Measurements from ENCODE around the gene FEZF1.

FEZF1 gene

DNA sequence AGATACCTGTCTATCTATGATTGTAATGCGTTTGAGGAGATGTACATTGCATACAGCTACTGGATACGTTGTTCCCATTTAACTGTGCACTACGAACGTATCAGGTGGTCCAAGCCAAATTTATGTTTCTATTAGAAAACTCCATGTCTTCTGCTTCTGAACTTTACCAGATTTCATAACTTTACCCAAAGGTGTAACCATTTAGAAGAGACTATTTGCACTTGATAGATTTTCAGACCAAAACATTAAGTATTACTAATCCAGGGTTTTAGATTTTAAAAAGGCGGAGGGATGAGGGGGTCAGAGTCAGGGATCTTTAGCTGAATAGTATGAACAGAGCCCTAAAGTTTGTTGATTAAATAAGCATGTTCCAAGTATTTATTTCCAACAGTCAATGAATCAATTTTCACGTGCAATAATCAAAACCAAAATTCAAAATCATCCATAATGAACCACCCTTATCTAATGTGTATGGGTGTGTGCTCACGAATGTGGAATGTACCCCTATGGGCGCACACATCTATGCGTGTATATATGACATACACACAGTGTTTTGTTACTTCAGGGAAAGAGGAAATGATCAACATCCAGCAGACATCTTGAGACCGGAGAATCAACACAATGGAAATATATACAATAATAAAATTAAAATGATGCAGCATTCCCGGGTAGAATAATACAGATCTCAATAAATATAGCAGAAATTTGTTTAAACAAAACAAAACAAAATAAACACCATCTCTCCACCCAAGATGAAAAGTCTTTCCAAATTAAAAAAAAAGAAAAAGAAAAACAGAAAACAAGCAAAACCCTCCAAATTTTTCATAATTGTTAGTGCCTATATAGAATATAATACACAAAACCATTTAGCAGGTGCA lies 3.4 kb downstream of the FEZF1 start:
- Mint-ChIP-seq H3K27me3 (ENCODE audit: low read depth) (peaks cover 100% of the 10 kb centered on the region), H3K9me3 (no peaks in the 10 kb centered on the region), H3K27ac (no peak overlapping the region), H3K4me3 (no peak overlapping the region), H3K4me1 (peaks cover 37% of the 10 kb centered on the region), H3K36me3 (ENCODE audit: low read depth) (no peaks in the 10 kb centered on the region)
- TF ChIP-seq, protein P1, sequence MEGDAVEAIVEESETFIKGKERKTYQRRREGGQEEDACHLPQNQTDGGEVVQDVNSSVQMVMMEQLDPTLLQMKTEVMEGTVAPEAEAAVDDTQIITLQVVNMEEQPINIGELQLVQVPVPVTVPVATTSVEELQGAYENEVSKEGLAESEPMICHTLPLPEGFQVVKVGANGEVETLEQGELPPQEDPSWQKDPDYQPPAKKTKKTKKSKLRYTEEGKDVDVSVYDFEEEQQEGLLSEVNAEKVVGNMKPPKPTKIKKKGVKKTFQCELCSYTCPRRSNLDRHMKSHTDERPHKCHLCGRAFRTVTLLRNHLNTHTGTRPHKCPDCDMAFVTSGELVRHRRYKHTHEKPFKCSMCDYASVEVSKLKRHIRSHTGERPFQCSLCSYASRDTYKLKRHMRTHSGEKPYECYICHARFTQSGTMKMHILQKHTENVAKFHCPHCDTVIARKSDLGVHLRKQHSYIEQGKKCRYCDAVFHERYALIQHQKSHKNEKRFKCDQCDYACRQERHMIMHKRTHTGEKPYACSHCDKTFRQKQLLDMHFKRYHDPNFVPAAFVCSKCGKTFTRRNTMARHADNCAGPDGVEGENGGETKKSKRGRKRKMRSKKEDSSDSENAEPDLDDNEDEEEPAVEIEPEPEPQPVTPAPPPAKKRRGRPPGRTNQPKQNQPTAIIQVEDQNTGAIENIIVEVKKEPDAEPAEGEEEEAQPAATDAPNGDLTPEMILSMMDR (IDR thresholded peaks at IDR 0.05; ENCODE audit: unreplicated experiment in 3 of 3): no peak

DNA sequence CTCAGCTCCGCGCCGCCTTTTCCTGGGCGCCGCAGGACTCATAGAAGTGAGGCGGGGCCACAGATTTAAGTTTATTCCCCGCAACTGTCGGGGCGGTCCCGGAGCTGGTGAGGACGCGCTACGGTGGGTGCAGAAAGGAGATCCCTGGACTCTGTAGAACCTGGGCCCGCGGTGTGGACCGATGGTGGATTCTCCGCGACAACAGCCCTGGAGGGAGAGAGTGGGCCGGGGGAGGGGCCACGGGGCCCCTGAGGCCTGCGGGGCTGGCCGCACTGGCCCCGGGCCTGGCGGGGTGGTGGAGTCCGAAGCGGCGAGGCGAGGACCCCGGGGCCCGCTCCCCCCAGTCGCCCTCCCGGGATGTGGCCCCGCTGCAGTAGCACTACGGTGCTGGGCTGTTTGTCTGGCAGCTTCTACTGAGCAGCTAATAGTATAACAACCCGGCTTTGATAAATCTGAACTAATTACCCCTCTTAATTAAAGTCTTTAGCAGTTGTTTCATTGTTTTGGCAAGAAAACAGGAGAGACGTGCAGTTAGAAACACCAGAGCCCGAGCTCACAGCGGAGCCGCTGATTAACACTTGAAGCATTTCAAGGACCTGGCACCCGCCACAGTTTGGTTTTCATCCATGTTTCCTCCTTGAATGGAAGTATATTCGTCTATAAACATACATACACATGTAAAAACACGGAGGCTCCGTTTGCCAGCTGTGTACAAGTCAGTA lies 4.2 kb downstream of the FEZF1 start:
- TF ChIP-seq, protein P1 (IDR thresholded peaks at IDR 0.05; ENCODE audit: unreplicated experiment in 3 of 3): no peak
- Mint-ChIP-seq H3K4me3 (peak overlapping the region; percentile 55 to 74 (median 70)), H3K4me1 (peaks cover 28% of the 10 kb centered on the region)

DNA sequence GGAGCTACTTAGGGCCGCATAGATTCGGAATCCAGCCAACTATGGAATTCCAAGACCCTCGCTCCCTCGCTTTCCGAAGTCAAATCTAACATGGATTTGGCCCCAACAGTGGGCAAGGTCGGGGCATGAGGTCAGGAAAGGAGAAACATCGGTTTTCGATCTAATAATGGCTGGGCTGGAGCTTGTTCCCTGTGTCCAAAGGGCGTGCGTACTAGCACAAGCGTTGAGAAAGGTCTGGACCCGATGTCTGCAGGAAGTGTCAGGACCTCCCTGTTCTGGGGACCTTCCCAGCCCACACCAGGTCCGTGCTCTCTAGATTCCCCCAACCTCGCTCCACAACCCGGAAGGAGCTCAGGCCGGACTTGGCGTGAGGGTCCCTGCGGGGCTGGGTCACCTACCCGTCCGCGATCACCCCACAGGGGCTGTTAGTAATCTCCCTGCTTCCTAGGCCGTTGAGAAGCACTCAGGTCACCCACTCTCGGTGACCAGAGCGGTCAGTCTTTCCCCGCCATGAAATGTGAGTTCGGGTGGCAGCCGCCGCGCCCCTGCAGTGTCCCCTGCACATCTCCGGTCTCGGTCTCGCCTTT lies 4.8 kb downstream of the FEZF1 start:
- H3K4me3 Mint-ChIP-seq: peak overlapping the region; percentile 48 to 74 (median 70)
- H3K36me3 Mint-ChIP-seq (ENCODE audit: low read depth): no peaks in the 10 kb centered on the region
- H3K27me3 Mint-ChIP-seq (ENCODE audit: low read depth): peaks cover 100% of the 10 kb centered on the region
- no peak overlapping the region for H3K27ac Mint-ChIP-seq
- H3K4me1 Mint-ChIP-seq: peaks cover 22% of the 10 kb centered on the region
- TF ChIP-seq, protein P1 (IDR thresholded peaks at IDR 0.05; ENCODE audit: unreplicated experiment in 3 of 3): no peak
- no peaks in the 10 kb centered on the region for H3K9me3 Mint-ChIP-seq

More for the DNA sequence above, 4.2 kb downstream of the FEZF1 start:
- Mint-ChIP-seq H3K36me3 (ENCODE audit: low read depth) (no peaks in the 10 kb centered on the region), H3K27me3 (ENCODE audit: low read depth) (peaks cover 100% of the 10 kb centered on the region), H3K27ac (no peak overlapping the region), H3K9me3 (no peaks in the 10 kb centered on the region)

DNA sequence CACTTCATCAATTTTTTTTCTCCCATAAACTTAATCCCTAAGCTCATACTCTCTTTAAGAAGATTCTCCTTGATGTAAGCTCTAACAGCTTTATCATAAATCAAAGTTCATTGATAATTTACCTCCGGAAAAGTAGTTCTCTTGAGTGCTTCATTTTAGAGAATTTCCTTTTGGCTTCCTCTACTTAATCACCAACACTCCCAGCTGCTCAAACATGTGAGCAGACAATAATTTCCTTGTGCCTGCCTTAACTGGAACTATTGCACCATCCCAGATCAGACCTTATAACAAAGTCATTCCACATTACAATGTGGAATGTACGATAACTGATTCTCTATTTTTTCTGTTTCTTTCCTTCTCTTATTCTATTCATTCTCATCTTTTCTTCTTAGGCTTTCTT lies 5.9 kb downstream of the FEZF1 start:
- no peak overlapping the region for H3K4me3 Mint-ChIP-seq

DNA sequence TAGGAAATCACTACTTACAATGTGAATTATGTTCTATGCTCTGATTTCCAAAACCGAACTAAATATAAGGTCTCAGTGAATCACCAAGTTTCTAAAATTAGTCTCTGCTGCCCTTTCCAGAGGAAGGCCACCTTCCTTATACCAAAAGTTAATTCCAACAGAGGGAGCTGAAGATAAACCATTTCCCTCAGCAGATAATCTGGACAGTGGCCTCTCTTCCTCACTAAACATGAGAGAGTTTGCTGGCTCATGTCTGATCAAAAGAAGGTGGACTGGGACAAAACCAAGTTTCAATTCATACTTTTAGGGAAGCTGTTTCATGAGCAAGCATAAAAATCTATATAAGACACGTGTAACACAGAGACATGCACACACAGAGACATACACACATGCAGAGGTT lies 6.4 kb downstream of the FEZF1 start:
- Mint-ChIP-seq H3K27me3 (ENCODE audit: low read depth) (peaks cover 98% of the 10 kb centered on the region), H3K4me3 (no peak overlapping the region), H3K27ac (no peak overlapping the region), H3K36me3 (ENCODE audit: low read depth) (no peaks in the 10 kb centered on the region), H3K4me1 (peaks cover 17% of the 10 kb centered on the region), H3K9me3 (no peaks in the 10 kb centered on the region)
- TF ChIP-seq, protein P1 (IDR thresholded peaks at IDR 0.05; ENCODE audit: unreplicated experiment in 3 of 3): no peak

More for the DNA sequence above, 5.9 kb downstream of the FEZF1 start:
- peaks cover 100% of the 10 kb centered on the region for H3K27me3 Mint-ChIP-seq (ENCODE audit: low read depth)
- TF ChIP-seq, protein P1 (IDR thresholded peaks at IDR 0.05; ENCODE audit: unreplicated experiment in 3 of 3): no peak
- peaks cover 17% of the 10 kb centered on the region for H3K4me1 Mint-ChIP-seq
- H3K36me3 Mint-ChIP-seq (ENCODE audit: low read depth): no peaks in the 10 kb centered on the region
- H3K9me3 Mint-ChIP-seq: no peaks in the 10 kb centered on the region
- no peak overlapping the region for H3K27ac Mint-ChIP-seq

All from nephron (organoid).